Measurements from ENCODE around the gene SEMA3G. TPM values are rescaled to one million over a fixed set of nuclear protein-coding genes. Genes with fewer than 3 reads are reported as not detected.

Gene SEMA3G
- total RNA-seq, 1 experiment from 2014 or later, result 0.32 TPM

- H3K27me3 Mint-ChIP-seq (ENCODE audit: insufficient read depth, unreplicated experiment), result no peaks in the 10 kb centered on the region
- Histone ChIP-seq H3K9me3 (no peaks in the 10 kb centered on the region), H3K4me1 (no peaks in the 10 kb centered on the region), H3K36me3 (ENCODE audit: control insufficient read depth, insufficient read depth, low read length) (no peaks in the 10 kb centered on the region), H3K27me3 (replicated peaks; ENCODE audit: control insufficient read depth, insufficient read depth, low read length) (no peaks in the 10 kb centered on the region), H3K4me3 (ENCODE audit: low read depth, low read length) (no peak overlapping the region)
- BruUV-seq (replicated peaks), result no TSS peak
- ChIA-PET CTCF (no interaction called here), POLR2A (no interaction called here)
- TF ChIP-seq CTCF (IDR thresholded peaks at IDR 0.05; ENCODE audit: insufficient read depth in 1 of 2, low read depth in 1 of 2, low read length in 1 of 2, severe bottlenecking in 1 of 2, unreplicated experiment in 1 of 2), result no peak
- H3K27ac Mint-ChIP-seq (ENCODE audit: unreplicated experiment), result no peak overlapping the region
- no peaks in the 10 kb centered on the region for H3K36me3 Mint-ChIP-seq (ENCODE audit: insufficient read depth, unreplicated experiment)
- no peaks in the 10 kb centered on the region for H3K4me1 Mint-ChIP-seq (ENCODE audit: low read depth, unreplicated experiment)
- intact Hi-C loops (cut with micrococcal nuclease; ENCODE audit: unreplicated experiment), result no loop called here
- no peaks in the 10 kb centered on the region for H3K9me3 Mint-ChIP-seq (ENCODE audit: unreplicated experiment)
- no peak overlapping the region for H3K4me3 Mint-ChIP-seq (ENCODE audit: unreplicated experiment)
- no peak for DNase-seq
Measured at GRCh38 chr3:52392216-52392930, 52.5 kb downstream of the SEMA3G start.

GRCh38 chr3:52391096-52391495, 53.8 kb downstream of the SEMA3G start:
- H3K4me3 Mint-ChIP-seq (ENCODE audit: unreplicated experiment), result no peak overlapping the region
- H3K9me3 Mint-ChIP-seq (ENCODE audit: unreplicated experiment), result no peaks in the 10 kb centered on the region
- no peak for TF ChIP-seq CTCF (IDR thresholded peaks at IDR 0.05; ENCODE audit: insufficient read depth in 1 of 2, low read depth in 1 of 2, low read length in 1 of 2, severe bottlenecking in 1 of 2, unreplicated experiment in 1 of 2)
- Histone ChIP-seq H3K4me3 (ENCODE audit: low read depth, low read length) (no peak overlapping the region), H3K36me3 (ENCODE audit: control insufficient read depth, insufficient read depth, low read length) (no peaks in the 10 kb centered on the region), H3K9me3 (no peaks in the 10 kb centered on the region), H3K4me1 (no peaks in the 10 kb centered on the region), H3K27me3 (replicated peaks; ENCODE audit: control insufficient read depth, insufficient read depth, low read length) (no peaks in the 10 kb centered on the region)
- intact Hi-C loops (cut with micrococcal nuclease; ENCODE audit: unreplicated experiment), result no loop called here
- H3K27ac Mint-ChIP-seq (ENCODE audit: unreplicated experiment), result no peak overlapping the region
- ChIA-PET POLR2A (no interaction called here), CTCF (interaction anchor here (0.8 kb wide), 1 partner anchor 170 kb away, joined by 3 read pairs; no protein-coding TSS in a partner anchor)
- no peaks in the 10 kb centered on the region for H3K27me3 Mint-ChIP-seq (ENCODE audit: insufficient read depth, unreplicated experiment)
- no peak for DNase-seq
- no peaks in the 10 kb centered on the region for H3K36me3 Mint-ChIP-seq (ENCODE audit: insufficient read depth, unreplicated experiment)
- BruUV-seq (replicated peaks), result no TSS peak
- no peaks in the 10 kb centered on the region for H3K4me1 Mint-ChIP-seq (ENCODE audit: low read depth, unreplicated experiment)

GRCh38 chr3:52388933-52389332, 56.0 kb downstream of the SEMA3G start:
- ChIA-PET CTCF (interaction anchor here (0.7 to 1.9 kb wide), 3 partner anchors 9 to 168 kb away, joined by 3 to 5 read pairs (median 4); no protein-coding TSS in a partner anchor), POLR2A (interaction anchor here (0.6 kb wide), 1 partner anchor 291 kb away, joined by 3 read pairs; no protein-coding TSS in a partner anchor)
- H3K27me3 ChIP-seq (replicated peaks; ENCODE audit: control insufficient read depth, insufficient read depth, low read length), result no peaks in the 10 kb centered on the region
- no peak overlapping the region for H3K27ac Mint-ChIP-seq (ENCODE audit: unreplicated experiment)
- no peak overlapping the region for H3K4me3 Mint-ChIP-seq (ENCODE audit: unreplicated experiment)
- no TSS peak for BruUV-seq (replicated peaks)
- no peaks in the 10 kb centered on the region for H3K27me3 Mint-ChIP-seq (ENCODE audit: insufficient read depth, unreplicated experiment)
- no peaks in the 10 kb centered on the region for H3K36me3 ChIP-seq (ENCODE audit: control insufficient read depth, insufficient read depth, low read length)
- H3K9me3 ChIP-seq, result no peaks in the 10 kb centered on the region
- DNase-seq, result no peak
- no peaks in the 10 kb centered on the region for H3K36me3 Mint-ChIP-seq (ENCODE audit: insufficient read depth, unreplicated experiment)
- H3K4me1 Mint-ChIP-seq (ENCODE audit: low read depth, unreplicated experiment), result no peaks in the 10 kb centered on the region
- H3K4me3 ChIP-seq (ENCODE audit: low read depth, low read length), result no peak overlapping the region
- intact Hi-C loops (cut with micrococcal nuclease; ENCODE audit: unreplicated experiment), result no loop called here
- no peaks in the 10 kb centered on the region for H3K9me3 Mint-ChIP-seq (ENCODE audit: unreplicated experiment)
- TF ChIP-seq CTCF (IDR thresholded peaks at IDR 0.05; ENCODE audit: insufficient read depth in 1 of 2, low read depth in 1 of 2, low read length in 1 of 2, severe bottlenecking in 1 of 2, unreplicated experiment in 1 of 2), result peak in 1 of 2 experiments; percentile 20
- no peaks in the 10 kb centered on the region for H3K4me1 ChIP-seq
